Measurements from ENCODE around the gene EXOC2. TPM values are rescaled to one million over a fixed set of nuclear protein-coding genes. Genes with fewer than 3 reads are reported as not detected.
A peak's percentile ranks its signal among the peaks of the same experiment; 100 is the strongest.

The EXOC2 gene
- total and polyA plus RNA-seq, 10 donors, result 7.0 to 32.8 (median 25.3) TPM

DNA sequence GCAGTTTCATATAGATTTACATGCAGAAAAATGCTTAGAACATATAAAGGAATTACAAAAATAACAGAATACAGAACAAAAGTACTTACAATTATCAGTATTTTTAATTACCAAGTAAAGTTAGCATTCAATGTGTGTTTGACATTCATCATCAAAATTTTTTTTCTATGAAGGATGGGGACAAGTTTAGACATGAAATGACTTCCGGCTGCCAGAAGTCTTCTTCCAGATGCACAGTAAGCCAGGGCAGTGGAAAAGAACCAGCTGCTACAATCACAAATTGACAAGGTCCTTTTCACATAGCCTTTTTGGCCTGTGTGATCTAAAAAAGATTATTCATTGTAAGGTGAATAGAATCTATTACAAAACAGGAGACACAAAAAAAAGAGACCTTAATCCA, 109.8 kb downstream of the EXOC2 start:
- Histone ChIP-seq H3K36me3 (peaks cover 0 to 34% (median 3%) of the 10 kb centered on the region in 6 donors), H3K4me1 (peaks cover 0 to 6% (median 0%) of the 10 kb centered on the region in 6 donors), H3K4me3 (no peak overlapping the region), H3K27ac (no peak overlapping the region), H3K9me3 (no peaks in the 10 kb centered on the region), H3K27me3 (replicated peaks in 1 of 7) (no peaks in the 10 kb centered on the region)
- 73 to 88% (median 80%) methylated on average over 1 of the region's 1 CpG for WGBS, 5 donors
- DNase-seq, result no peak
- intact Hi-C loops (cut with DNase I; ENCODE audit: low total_unique reads), result no loop called here
- TF ChIP-seq POLR2AphosphoS5 (IDR thresholded peaks at IDR 0.05) (no peak), POLR2A (IDR thresholded peaks at IDR 0.05) (no peak)
- TF ChIP-seq, protein P1, sequence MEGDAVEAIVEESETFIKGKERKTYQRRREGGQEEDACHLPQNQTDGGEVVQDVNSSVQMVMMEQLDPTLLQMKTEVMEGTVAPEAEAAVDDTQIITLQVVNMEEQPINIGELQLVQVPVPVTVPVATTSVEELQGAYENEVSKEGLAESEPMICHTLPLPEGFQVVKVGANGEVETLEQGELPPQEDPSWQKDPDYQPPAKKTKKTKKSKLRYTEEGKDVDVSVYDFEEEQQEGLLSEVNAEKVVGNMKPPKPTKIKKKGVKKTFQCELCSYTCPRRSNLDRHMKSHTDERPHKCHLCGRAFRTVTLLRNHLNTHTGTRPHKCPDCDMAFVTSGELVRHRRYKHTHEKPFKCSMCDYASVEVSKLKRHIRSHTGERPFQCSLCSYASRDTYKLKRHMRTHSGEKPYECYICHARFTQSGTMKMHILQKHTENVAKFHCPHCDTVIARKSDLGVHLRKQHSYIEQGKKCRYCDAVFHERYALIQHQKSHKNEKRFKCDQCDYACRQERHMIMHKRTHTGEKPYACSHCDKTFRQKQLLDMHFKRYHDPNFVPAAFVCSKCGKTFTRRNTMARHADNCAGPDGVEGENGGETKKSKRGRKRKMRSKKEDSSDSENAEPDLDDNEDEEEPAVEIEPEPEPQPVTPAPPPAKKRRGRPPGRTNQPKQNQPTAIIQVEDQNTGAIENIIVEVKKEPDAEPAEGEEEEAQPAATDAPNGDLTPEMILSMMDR (IDR thresholded peaks at IDR 0.05 in 8 of 11, conservative IDR thresholded peaks at IDR 0.05 in 3 of 11), result no peak

DNA sequence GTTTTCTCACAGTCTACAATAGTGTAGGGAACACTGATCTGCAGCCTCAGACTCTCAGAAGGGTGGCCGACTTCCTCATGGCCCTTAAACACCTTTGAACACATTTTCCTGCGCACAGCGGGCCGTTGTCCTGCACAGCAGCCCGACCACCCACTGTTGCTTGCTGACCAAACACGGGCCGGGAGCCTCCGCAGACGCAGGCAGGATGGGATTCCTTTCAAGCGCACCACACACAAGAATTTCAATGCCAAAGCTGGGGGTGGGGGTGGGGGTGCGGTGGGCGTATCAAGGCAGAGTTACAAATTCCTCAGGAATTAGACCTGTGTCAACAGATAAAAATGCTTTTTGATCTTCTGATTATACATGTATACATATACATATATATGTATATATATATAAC, 110.6 kb downstream of the EXOC2 start:
- Histone ChIP-seq H3K36me3 (peaks cover 0 to 28% (median 0%) of the 10 kb centered on the region in 6 donors), H3K27ac (no peak overlapping the region), H3K4me1 (peaks cover 0 to 6% (median 0%) of the 10 kb centered on the region in 6 donors), H3K9me3 (no peaks in the 10 kb centered on the region), H3K4me3 (no peak overlapping the region), H3K27me3 (replicated peaks in 1 of 7) (no peaks in the 10 kb centered on the region)
- no peak for DNase-seq
- no peak for TF ChIP-seq POLR2AphosphoS5 (IDR thresholded peaks at IDR 0.05)
- TF ChIP-seq, protein P1 (IDR thresholded peaks at IDR 0.05 in 8 of 11, conservative IDR thresholded peaks at IDR 0.05 in 3 of 11), result no peak
- no peak for TF ChIP-seq POLR2A (IDR thresholded peaks at IDR 0.05)
- intact Hi-C loops (cut with DNase I; ENCODE audit: low total_unique reads), result no loop called here
- 75 to 85% (median 83%) methylated on average over 12 of the region's 12 CpGs for WGBS, 5 donors

DNA sequence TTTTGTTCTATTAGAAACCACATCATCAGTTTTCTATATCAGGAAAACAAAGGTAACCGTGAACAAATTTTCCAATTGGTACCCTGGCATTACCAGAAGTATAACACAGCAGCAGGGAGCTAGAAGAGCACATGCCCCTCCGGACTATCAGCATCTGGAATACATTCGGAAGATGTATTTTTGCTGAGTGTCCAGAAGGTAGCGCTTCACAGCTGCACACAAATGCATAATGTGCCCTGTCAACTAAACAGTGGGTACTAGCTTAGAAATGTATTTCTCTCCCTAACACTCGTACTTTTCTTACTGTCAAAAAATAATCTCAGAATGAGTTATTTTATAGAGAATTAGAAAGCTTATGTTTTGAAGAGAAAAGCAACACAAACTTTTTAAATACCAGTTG, 113.6 kb downstream of the EXOC2 start:
- WGBS, 5 donors, result 91 to 96% (median 94%) methylated on average over 5 of the region's 5 CpGs

DNA sequence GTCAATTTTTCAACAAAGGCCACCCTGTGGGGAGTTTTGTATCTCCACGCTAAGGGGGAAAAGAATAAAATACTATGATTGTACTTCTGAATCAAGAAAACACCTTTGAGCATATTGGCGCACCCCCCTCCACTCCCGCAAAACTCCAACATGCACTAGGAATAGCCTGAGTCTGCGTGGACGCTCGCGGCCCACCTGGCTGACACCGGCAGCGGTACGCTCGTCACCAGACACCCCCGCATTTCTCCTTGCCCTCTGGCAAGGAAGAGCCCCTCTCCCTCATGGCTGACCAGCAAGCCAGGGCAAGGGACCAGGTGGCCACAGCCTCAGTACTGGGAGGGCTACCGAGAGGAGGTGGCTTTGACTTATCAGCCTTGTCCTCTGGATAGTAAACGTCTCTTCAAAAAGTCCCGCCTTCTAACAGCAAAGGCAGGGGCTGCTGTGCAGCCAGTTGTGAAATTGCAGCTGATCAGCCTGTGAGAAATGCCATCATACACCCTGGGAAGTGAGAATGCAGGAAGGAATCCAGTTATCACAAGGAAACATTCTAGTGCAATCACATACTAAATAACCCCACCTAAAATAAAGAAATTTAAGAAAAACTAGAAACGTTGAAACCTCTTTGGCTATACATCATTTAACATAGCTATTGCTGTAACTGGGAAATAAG, 120.2 kb downstream of the EXOC2 start:
- WGBS, 5 donors, result 88 to 95% (median 90%) methylated on average over 15 to 16 of the region's 16 CpGs
- Histone ChIP-seq H3K36me3 (peaks cover 0 to 88% (median 34%) of the 10 kb centered on the region in 6 donors), H3K27ac (no peak overlapping the region), H3K4me1 (no peaks in the 10 kb centered on the region), H3K4me3 (no peak overlapping the region), H3K27me3 (replicated peaks in 1 of 7) (no peaks in the 10 kb centered on the region), H3K9me3 (peaks cover 0 to 3% (median 0%) of the 10 kb centered on the region in 8 donors)
- intact Hi-C loops (cut with DNase I; ENCODE audit: low total_unique reads), result no loop called here
- DNase-seq, result no peak
- TF ChIP-seq, protein P1 (IDR thresholded peaks at IDR 0.05 in 8 of 11, conservative IDR thresholded peaks at IDR 0.05 in 3 of 11), result no peak
- TF ChIP-seq POLR2AphosphoS5 (IDR thresholded peaks at IDR 0.05), result peak in 1 of 3 donors; percentile 25

More for the DNA sequence above, 113.6 kb downstream of the EXOC2 start:
- DNase-seq, result no peak
- H3K36me3 ChIP-seq, result peaks cover 0 to 40% (median 8%) of the 10 kb centered on the region in 6 donors
- intact Hi-C loops (cut with DNase I; ENCODE audit: low total_unique reads), result no loop called here
- H3K4me3 ChIP-seq, result no peak overlapping the region
- no peak overlapping the region for H3K27ac ChIP-seq
- no peaks in the 10 kb centered on the region for H3K27me3 ChIP-seq (replicated peaks in 1 of 7)
- TF ChIP-seq, protein P1 (IDR thresholded peaks at IDR 0.05 in 8 of 11, conservative IDR thresholded peaks at IDR 0.05 in 3 of 11), result no peak
- TF ChIP-seq POLR2A (IDR thresholded peaks at IDR 0.05) (no peak), POLR2AphosphoS5 (IDR thresholded peaks at IDR 0.05) (no peak)
- H3K4me1 ChIP-seq, result peaks cover 0 to 6% (median 0%) of the 10 kb centered on the region in 6 donors
- peaks cover 0 to 3% (median 0%) of the 10 kb centered on the region in 8 donors for H3K9me3 ChIP-seq

Data from spleen (tissue), 11 donors.